ENCODE data around the gene KRTAP6-1. TPM values are rescaled to one million over a fixed set of nuclear protein-coding genes. Genes with fewer than 3 reads are reported as not detected.

The KRTAP6-1 gene
- not detected for polyA plus RNA-seq (ENCODE audit: insufficient read length in 4 of 4)

- DNase-seq (ENCODE audit: low read depth in 4 of 4, low spot score in 3 of 4), result no peak
Observed at GRCh38 chr21:30613836-30614235, at the start of gene KRTAP6-1. TSS of gene KRTAP6-1 (minus strand) at chr21:30613930. CDS start at chr21:30613904, 26 bp downstream.

GRCh38 chr21:30652891-30653290 lies 39.2 kb upstream of the KRTAP6-1 start:
- DNase-seq (ENCODE audit: low read depth in 4 of 4, low spot score in 3 of 4), result no peak

- no peak for DNase-seq (ENCODE audit: low read depth in 4 of 4, low spot score in 3 of 4)
Observed at GRCh38 chr21:30646904-30647414, 33.2 kb upstream of the KRTAP6-1 start.

- DNase-seq (ENCODE audit: low read depth in 4 of 4, low spot score in 3 of 4), result no peak
Observed at GRCh38 chr21:30642564-30642963, 28.8 kb upstream of the KRTAP6-1 start, which contains the start of gene KRTAP20-3. TSS of gene KRTAP20-3 (plus strand) at chr21:30642864.

- DNase-seq (ENCODE audit: low read depth in 4 of 4, low spot score in 3 of 4), result no peak
Observed at GRCh38 chr21:30638686-30639085, 25.0 kb upstream of the KRTAP6-1 start.

GRCh38 chr21:30634906-30635305 lies 21.2 kb upstream of the KRTAP6-1 start, which contains the start of gene KRTAP20-2:
TSS of gene KRTAP20-2 (plus strand) at chr21:30635206. CDS start at chr21:30635264, 58 bp downstream.
- no peak for DNase-seq (ENCODE audit: low read depth in 4 of 4, low spot score in 3 of 4)

- DNase-seq (ENCODE audit: low read depth in 4 of 4, low spot score in 3 of 4), result no peak
Observed at GRCh38 chr21:30629200-30629599, 15.5 kb upstream of the KRTAP6-1 start.

GRCh38 chr21:30628109-30628508 lies 14.4 kb upstream of the KRTAP6-1 start:
- no peak for DNase-seq (ENCODE audit: low read depth in 4 of 4, low spot score in 3 of 4)

- no peak for DNase-seq (ENCODE audit: low read depth in 4 of 4, low spot score in 3 of 4)
Observed at GRCh38 chr21:30625449-30626165, 11.9 kb upstream of the KRTAP6-1 start.

GRCh38 chr21:30623362-30623761 lies 9.6 kb upstream of the KRTAP6-1 start:
- DNase-seq (ENCODE audit: low read depth in 4 of 4, low spot score in 3 of 4), result no peak

- no peak for DNase-seq (ENCODE audit: low read depth in 4 of 4, low spot score in 3 of 4)
Observed at GRCh38 chr21:30620522-30620921, 6.8 kb upstream of the KRTAP6-1 start, which contains the start of gene KRTAP20-4. TSS of gene KRTAP20-4 (plus strand) at chr21:30620627.

GRCh38 chr21:30620080-30620479 lies 6.3 kb upstream of the KRTAP6-1 start:
- DNase-seq (ENCODE audit: low read depth in 4 of 4, low spot score in 3 of 4), result no peak

GRCh38 chr21:30616125-30616524 lies 2.4 kb upstream of the KRTAP6-1 start, which contains the start of gene KRTAP20-1:
TSS of gene KRTAP20-1 (plus strand) at chr21:30616425. CDS start at chr21:30616455, 30 bp downstream.
- no peak for DNase-seq (ENCODE audit: low read depth in 4 of 4, low spot score in 3 of 4)

- DNase-seq (ENCODE audit: low read depth in 4 of 4, low spot score in 3 of 4), result no peak
Observed at GRCh38 chr21:30615199-30615598, 1.5 kb upstream of the KRTAP6-1 start.

GRCh38 chr21:30612132-30612531 lies 1.6 kb downstream of the KRTAP6-1 start:
- no peak for DNase-seq (ENCODE audit: low read depth in 4 of 4, low spot score in 3 of 4)

- no peak for DNase-seq (ENCODE audit: low read depth in 4 of 4, low spot score in 3 of 4)
Observed at GRCh38 chr21:30605968-30606367, 7.8 kb downstream of the KRTAP6-1 start.

GRCh38 chr21:30600787-30601186 lies 12.9 kb downstream of the KRTAP6-1 start, which contains the start of gene KRTAP22-1:
TSS of gene KRTAP22-1 (plus strand) at chr21:30601087.
- no peak for DNase-seq (ENCODE audit: low read depth in 4 of 4, low spot score in 3 of 4)

- DNase-seq (ENCODE audit: low read depth in 4 of 4, low spot score in 3 of 4), result no peak
Observed at GRCh38 chr21:30598802-30599201, 14.9 kb downstream of the KRTAP6-1 start, which contains the start of gene KRTAP6-2. TSS of gene KRTAP6-2 (minus strand) at chr21:30598902. CDS start at chr21:30598874, 28 bp downstream.

- no peak for DNase-seq (ENCODE audit: low read depth in 4 of 4, low spot score in 3 of 4)
Observed at GRCh38 chr21:30592140-30592539, 21.6 kb downstream of the KRTAP6-1 start, which contains the start of gene KRTAP6-3. TSS of gene KRTAP6-3 (plus strand) at chr21:30592440. CDS start at chr21:30592446, 6 bp downstream.

GRCh38 chr21:30590297-30590696 lies 23.4 kb downstream of the KRTAP6-1 start, which contains the start of gene KRTAP22-2:
TSS of gene KRTAP22-2 (minus strand) at chr21:30590397.
- DNase-seq (ENCODE audit: low read depth in 4 of 4, low spot score in 3 of 4), result no peak

GRCh38 chr21:30582870-30583269 lies 30.9 kb downstream of the KRTAP6-1 start:
- no peak for DNase-seq (ENCODE audit: low read depth in 4 of 4, low spot score in 3 of 4)

GRCh38 chr21:30580132-30580531 lies 33.6 kb downstream of the KRTAP6-1 start:
- no peak for DNase-seq (ENCODE audit: low read depth in 4 of 4, low spot score in 3 of 4)
